K562 (cell line): ENCODE results near the gene ASXL2. TPM values are rescaled to one million over a fixed set of nuclear protein-coding genes. Genes with fewer than 3 reads are reported as not detected.

Experiments used
- ATAC-seq: fragments of 200-7000 bp; cut with Tn5 transposase; 3 replicates; pipeline ENCODE4 v1.9.1; 2020; ENCODE audit warnings: moderate library complexity
- BruUV-seq: library from RNA; stranded (reverse); fragments of 400-500 nt; replicated peaks from 2 replicates; lab custom pipeline; 2021; lab: Mats Ljungman, UMichigan
- CTCF ChIA-PET: fragments of 300-600 bp; formaldehyde crosslinking; extraction: SDS; loops from one replicate; lab custom pipeline; 2021; ENCODE audit warnings: low intra/inter-chr PET ratio; lab: Yijun Ruan, JAX
- POLR2A ChIA-PET: fragments of 300-600, 350-650 bp; sonication (Branson Sonifier 250); formaldehyde crosslinking; extraction: SDS; loops from one replicate; lab custom pipeline; 2021; ENCODE audit warnings: antibody characterized with exemption, inconsistent platforms; lab: Yijun Ruan, JAX
- DNase-seq, 4 experiments: peaks; one replicate each; pipeline versions ENCODE4 v3.0.0 to v3.0.0-alpha.2; 2011 to 2018; ENCODE audit warnings: low spot score in 3 of 4, mixed read lengths in 3 of 4; ENCODE audit errors: extremely low read depth in 1 of 4
- FAIRE-seq: peaks from 2 replicates; lab custom pipeline; 2011; peaks lifted over from hg19 to GRCh38; lab: Jason Lieb, UNC
- H2AFZ ChIP-seq: 2 replicates; pipeline ENCODE4 v1.6.0; 2011; ENCODE audit warnings: low read depth, low read length, control low read depth, inconsistent platforms
- H3K27ac ChIP-seq: fragments of 200-600 bp; 3 replicates; pipeline ENCODE4 v1.8.0; 2011; ENCODE audit warnings: low read depth, mild to moderate bottlenecking, control low read depth, inconsistent platforms, low read length, moderate library complexity, mixed read lengths; ENCODE audit errors: extremely low read depth
- H3K27me3 ChIP-seq, 2 experiments: fragments of 300-600 bp in 1 of 2; 2 replicates in 1 of 2; 3 replicates in 1 of 2; pipeline versions ENCODE4 v1.6.0 to v1.8.0; 2011; ENCODE audit warnings: inconsistent platforms in 2 of 2, low read length in 2 of 2, mild to moderate bottlenecking in 1 of 2, mixed read lengths in 1 of 2, moderate library complexity in 1 of 2; ENCODE audit not compliant: control insufficient read depth in 2 of 2, insufficient read depth in 2 of 2
- H3K36me3 ChIP-seq: fragments of 300-600 bp; 3 replicates; pipeline ENCODE4 v1.8.0; 2011; ENCODE audit warnings: mild to moderate bottlenecking, low read length, inconsistent platforms; ENCODE audit not compliant: control insufficient read depth, insufficient read depth
- H3K4me1 ChIP-seq, 2 experiments: fragments of 200-600 bp in 1 of 2; replicated peaks in 1 of 2; 2 replicates in 1 of 2; 3 replicates in 1 of 2; pipeline versions ENCODE4 v1.5.1 to v1.8.0; 2011; ENCODE audit warnings: inconsistent platforms in 2 of 2, low read length in 2 of 2, mild to moderate bottlenecking in 1 of 2, mixed read lengths in 1 of 2, moderate library complexity in 1 of 2; ENCODE audit not compliant: control insufficient read depth in 2 of 2, insufficient read depth in 2 of 2
- H3K4me2 ChIP-seq: 2 replicates; pipeline ENCODE4 v1.6.1; 2011; ENCODE audit warnings: low read length, control low read depth, inconsistent platforms, mixed read lengths; ENCODE audit not compliant: insufficient read depth
- H3K4me3 ChIP-seq: fragments of 200-600 bp; sonication (generic), shearing (Covaris generic); 2 replicates; pipeline ENCODE4 v1.5.1; 2016; ENCODE audit warnings: control low read depth, inconsistent platforms
- H3K79me2 ChIP-seq: fragments of 200-600 bp; 3 replicates; pipeline ENCODE4 v1.8.0; 2011; ENCODE audit warnings: low read length, inconsistent platforms; ENCODE audit not compliant: control insufficient read depth, insufficient read depth
- H3K9ac ChIP-seq, 2 experiments: 2 replicates each; pipeline versions ENCODE4 v1.6.0 to v1.6.1; 2011; ENCODE audit warnings: low read depth in 2 of 2, low read length in 2 of 2, control low read depth in 1 of 2, inconsistent platforms in 1 of 2, mild to moderate bottlenecking in 1 of 2, mixed read lengths in 1 of 2; ENCODE audit not compliant: insufficient read depth in 1 of 2
- H3K9me1 ChIP-seq: one replicate; pipeline ENCODE4 v1.6.0; 2011; ENCODE audit warnings: inconsistent platforms, mild to moderate bottlenecking, low read length, moderate library complexity; ENCODE audit not compliant: control insufficient read depth, insufficient read depth
- H3K9me3 ChIP-seq: replicated peaks from 2 replicates; pipeline ENCODE4 v1.5.1; 2011; ENCODE audit warnings: low read depth, low read length, inconsistent platforms; ENCODE audit not compliant: control insufficient read depth, insufficient read depth
- H4K20me1 ChIP-seq: replicated peaks from 2 replicates; pipeline ENCODE4 v1.6.1; 2011; ENCODE audit warnings: low read length, inconsistent platforms, mixed read lengths; ENCODE audit not compliant: control insufficient read depth, insufficient read depth
- DPF2 ChIP-seq: fragments of 450-650 bp; IDR thresholded peaks from 2 replicates; pipeline ENCODE4 v1.6.1; 2016
- NEUROD1 ChIP-seq: fragments of 150-350 bp; IDR thresholded peaks from 2 replicates; pipeline ENCODE4 v1.6.1; 2014; ENCODE audit warnings: borderline replicate concordance, low read length, low read depth; ENCODE audit not compliant: partially characterized antibody
- PML ChIP-seq: IDR thresholded peaks from 2 replicates; pipeline ENCODE4 v1.6.1; 2012; ENCODE audit warnings: low read length, inconsistent platforms
- RBM25 ChIP-seq: fragments of 200-400 bp; formaldehyde crosslinking; IDR thresholded peaks from 2 replicates; pipeline ENCODE4 v1.6.1; 2018; ENCODE audit warnings: low read length, low read depth, moderate library complexity; ENCODE audit not compliant: severe bottlenecking
- SP1 ChIP-seq: sonication (generic); formaldehyde crosslinking; IDR thresholded peaks from 2 replicates; pipeline ENCODE4 v1.8.1; 2022; ENCODE audit warnings: mild to moderate bottlenecking, missing genetic modification reagents
- U2AF2 ChIP-seq: fragments of 200-400 bp; formaldehyde crosslinking; optimal IDR thresholded peaks from 2 replicates; pipeline ENCODE3; 2017; ENCODE audit warnings: low read depth, mild to moderate bottlenecking, low read length
- ZC3H4 ChIP-seq: sonication (generic); formaldehyde crosslinking; IDR thresholded peaks from 2 replicates; pipeline ENCODE4 v1.9.0; 2021; ENCODE audit warnings: missing genetic modification reagents, borderline replicate concordance
- ZNF41 ChIP-seq: fragments of 250-450 bp; sonication (Bioruptor Pico); conservative IDR thresholded peaks from 2 replicates; pipeline ENCODE4 v1.4.0; 2020; ENCODE audit warnings: mild to moderate bottlenecking
- ZNF696 ChIP-seq: fragments of 250-450 bp; sonication (Bioruptor Pico); conservative IDR thresholded peaks from 2 replicates; pipeline ENCODE4 v1.4.0; 2020; ENCODE audit warnings: mild to moderate bottlenecking, moderate library complexity
- WGBS: fragments of 100-300 bp; shearing (Covaris generic); methylation state at CpG from one replicate; pipeline ENCODE4 v1.1.6; 2016; ENCODE audit warnings: low coverage, mixed read lengths; ENCODE audit not compliant: insufficient coverage; ENCODE audit errors: missing lambda C conversion rate; 5-methylcytosine and 5-hydroxymethylcytosine counted together
- in situ Hi-C: fragments of 300-500 bp; cut with MboI; formaldehyde crosslinking; loops from 4 replicates; pipeline ENCODE4 v1.15.0; 2018; ENCODE audit warnings: inconsistent platforms, mixed read lengths
- intact Hi-C: fragments of 100-400 bp; cut with micrococcal nuclease; formaldehyde crosslinking; loops from 2 replicates; pipeline ENCODE4 v1.14.2; 2022
- polyA plus RNA-seq, 8 experiments: library from polyadenylated mRNA; depleted of rRNA in 4 of 8; stranded (reverse) in 5 of 8; unstranded in 3 of 8; fragments of >200 nt; fragmentation: Nextera tagmentation in 2 of 8; fragmentation: Illumina TruSeq in 1 of 8; extraction: Ambion mirVana in 2 of 8; extraction: Trizol in 1 of 8; gene quantifications; 2 replicates each; pipeline versions ENCODE4 v1.2.1 to v1.2.3, GENCODE V29; 2011 to 2014; ENCODE audit warnings: inconsistent platforms in 1 of 8, missing spikeins in 1 of 8
- total RNA-seq, 7 experiments: library from RNA; depleted of rRNA in 6 of 7; stranded (reverse); fragments of >200 nt in 6 of 7; fragmentation: Illumina TruSeq in 2 of 7; extraction: Trizol in 2 of 7; gene quantifications; 2 replicates each; pipeline versions ENCODE4 v1.2.1 to v1.2.3, GENCODE V29; 2011 to 2021; ENCODE audit warnings: low replicate concordance in 1 of 7

ASXL2 gene
- total and polyA plus RNA-seq, 9 of the 15 experiments (the other 6 are each of a cell fraction or from before 2014, with no cell fraction given) = 2.2 to 25.9 (median 9.0) TPM

DNA sequence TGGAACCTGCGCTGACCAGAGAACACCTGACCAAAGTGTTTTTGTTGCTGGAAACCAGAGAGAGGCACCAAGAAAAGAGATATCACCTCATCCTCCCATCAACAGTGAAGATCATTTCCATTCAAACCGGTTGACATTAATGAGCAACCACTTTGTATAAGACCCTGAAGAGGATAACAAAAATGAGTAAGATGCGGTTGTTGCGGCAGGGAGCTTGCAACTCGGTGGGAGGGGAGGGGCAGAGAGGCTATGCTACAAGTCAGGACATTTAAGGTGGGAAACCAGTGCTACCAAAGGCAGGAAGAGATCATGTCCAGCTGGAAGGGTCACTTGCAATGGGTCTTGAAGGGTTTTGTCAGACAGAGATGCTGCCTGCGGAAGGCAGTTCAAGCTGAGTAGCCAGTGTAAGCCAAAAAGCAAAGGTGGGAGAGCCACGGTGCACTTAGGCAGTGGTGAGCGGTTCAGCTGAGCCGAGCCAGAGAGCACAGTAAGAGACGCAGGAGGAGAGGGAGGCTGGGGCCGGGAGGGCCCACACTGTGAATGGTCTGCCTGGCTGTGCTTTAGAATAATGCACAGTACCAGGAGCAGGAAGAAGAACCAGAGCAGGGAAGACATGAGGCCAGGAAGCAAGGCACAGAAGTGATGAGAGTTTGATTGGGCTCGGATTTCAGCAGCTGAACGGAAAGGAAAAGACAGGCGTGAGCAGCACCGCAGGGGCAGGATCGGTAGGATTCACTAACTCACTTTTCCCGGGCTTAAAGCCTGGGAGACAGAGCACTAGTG is 180.5 kb downstream of the ASXL2 start (continued):
- TF ChIP-seq PML (no peak), ZC3H4 (CRISPR knock-in tag) (no peak)

DNA sequence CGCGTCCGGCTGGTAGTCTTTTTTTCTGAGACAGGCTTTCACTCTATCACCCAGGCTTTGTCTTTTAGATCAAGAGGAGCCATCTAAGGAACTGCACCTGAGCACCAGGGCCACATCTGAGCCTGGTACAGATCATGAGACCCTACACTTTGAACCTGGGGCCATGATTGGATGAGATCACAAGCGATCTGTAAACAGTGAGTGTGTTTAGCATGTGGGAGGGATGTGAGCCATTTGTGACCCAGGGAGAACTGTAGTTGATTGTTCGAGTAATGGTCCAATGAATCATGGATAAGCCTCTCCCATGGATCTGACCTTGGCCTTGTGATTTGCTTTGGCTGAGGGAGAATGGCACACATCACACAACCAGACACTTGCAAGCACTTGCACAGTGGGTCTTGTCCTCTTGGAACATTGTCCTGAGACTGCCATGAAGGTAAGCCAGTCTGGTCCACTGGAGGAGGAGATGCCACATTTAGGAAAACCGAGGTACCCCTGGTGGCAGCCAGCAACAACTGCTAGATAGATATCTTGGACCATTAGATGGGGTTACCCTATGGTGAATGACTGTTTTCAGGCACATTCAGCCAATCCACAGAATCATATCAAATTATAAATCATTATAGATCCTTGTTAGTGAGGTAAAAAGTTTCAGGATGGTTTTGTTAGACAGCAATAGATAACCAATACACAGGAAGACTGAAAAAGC is 185.4 kb downstream of the ASXL2 start:
- Histone ChIP-seq H3K9me3 (no peaks in the 10 kb centered on the region), H4K20me1 (peaks cover 3% of the 10 kb centered on the region; the same call in 1 of the 2 replicates), H3K79me2 (no peaks in the 10 kb centered on the region), H3K27ac (no peak overlapping the region), H3K4me2 (no peak overlapping the region), H3K36me3 (no peaks in the 10 kb centered on the region), H3K4me1 (no peaks in the 10 kb centered on the region; a peak in 1 of 5 replicates), H3K4me3 (no peak overlapping the region), H2AFZ (no peak overlapping the region), H3K9me1 (no peaks in the 10 kb centered on the region), H3K9ac (no peak overlapping the region), H3K27me3 (peaks cover 16 to 33% of the 10 kb centered on the region in 2 experiments; a peak in 4 of 5 replicates)
- BruUV-seq = no TSS peak
- POLR2A ChIA-PET = no interaction called here
- WGBS = 47% methylated on average over 6 of the region's 6 CpGs
- FAIRE-seq = no peak
- CTCF ChIA-PET = interaction anchor here (0.6 kb wide), 1 partner anchor 1867 kb away, joined by 3 read pairs; no protein-coding TSS in a partner anchor
- no peak for TF ChIP-seq NEUROD1
- TF ChIP-seq U2AF2 = no peak
- TF ChIP-seq ZNF41 (CRISPR knock-in tag) = no peak
- no peak for TF ChIP-seq RBM25
- no peak for TF ChIP-seq DPF2
- no peak for TF ChIP-seq SP1 (CRISPR knock-in tag)
- no peak for TF ChIP-seq ZNF696 (CRISPR knock-in tag)
- no peak for ATAC-seq
- in situ Hi-C loops = no loop called here
- intact Hi-C loops = no loop called here
- no peak for DNase-seq
